GM18517 (cell line): ENCODE results near the gene CAMLG.

ENCODE experiments used
- ATAC-seq: cut with Tn5 transposase; IDR thresholded peaks from one replicate; pipeline ENCODE4 v1.9.1; 2021; ENCODE audit warnings: mild to moderate bottlenecking, moderate library complexity; ENCODE audit not compliant: unreplicated experiment

CAMLG gene

DNA sequence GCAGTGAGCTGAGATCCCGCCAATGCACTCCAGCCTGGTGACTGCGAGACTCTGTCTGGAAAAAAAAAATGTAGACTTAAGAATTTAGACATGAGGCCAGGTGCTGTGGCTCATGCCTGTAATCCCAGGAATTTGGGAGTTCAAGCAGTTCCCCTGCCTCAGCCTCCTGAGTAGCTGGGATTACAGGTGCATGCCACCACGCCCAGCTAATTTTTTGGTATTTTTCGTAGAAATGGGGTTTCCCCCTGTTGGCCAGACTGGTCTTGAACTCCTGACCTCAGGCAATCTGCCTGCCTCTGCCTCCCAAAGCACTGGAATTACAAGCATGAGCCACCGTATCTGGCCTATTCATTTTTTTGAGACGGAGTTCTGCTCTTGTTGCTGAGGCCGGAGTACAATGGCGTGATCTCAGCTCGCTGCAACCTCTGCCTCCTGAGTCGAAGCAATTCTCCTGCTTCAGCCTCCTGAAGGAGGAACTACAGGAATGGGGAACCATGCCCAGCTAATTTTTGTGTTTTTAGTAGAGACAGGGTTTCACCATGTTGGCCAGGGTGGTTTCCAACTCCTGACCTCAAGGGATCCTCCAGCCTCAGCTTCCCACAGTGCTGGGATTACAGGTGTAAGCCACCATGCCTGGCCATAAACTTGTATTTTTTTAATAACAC is 34.2 kb downstream of the CAMLG start:
- ATAC-seq, result no peak

GRCh38 chr5:134777366-134777765 is 39.0 kb downstream of the CAMLG start:
- ATAC-seq, result no peak

GRCh38 chr5:134784241-134784920 is 46.0 kb downstream of the CAMLG start:
- no peak for ATAC-seq

- ATAC-seq, result no peak
Observed at GRCh38 chr5:134784946-134785620, 46.7 kb downstream of the CAMLG start.

GRCh38 chr5:134787692-134788091 is 49.3 kb downstream of the CAMLG start:
- no peak for ATAC-seq

DNA sequence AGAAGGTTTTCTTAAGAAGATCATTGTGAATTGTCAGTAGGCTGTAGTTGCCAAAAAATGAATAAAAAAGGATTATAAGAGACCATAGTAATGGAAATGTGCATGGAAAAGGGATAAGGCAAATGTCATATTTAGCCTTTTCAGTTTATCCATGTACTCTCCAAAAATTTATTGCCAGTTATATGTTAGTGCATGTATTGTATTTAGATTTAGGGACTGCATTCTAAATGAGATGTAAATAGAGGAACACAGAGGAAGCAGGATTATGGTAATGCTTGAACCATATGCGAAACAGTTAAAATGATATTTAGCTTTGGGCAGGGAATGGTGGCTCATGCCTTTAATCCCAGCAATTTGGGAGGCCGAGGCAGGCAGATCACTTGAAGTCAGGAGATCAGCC is 53.2 kb downstream of the CAMLG start:
- ATAC-seq, result no peak

DNA sequence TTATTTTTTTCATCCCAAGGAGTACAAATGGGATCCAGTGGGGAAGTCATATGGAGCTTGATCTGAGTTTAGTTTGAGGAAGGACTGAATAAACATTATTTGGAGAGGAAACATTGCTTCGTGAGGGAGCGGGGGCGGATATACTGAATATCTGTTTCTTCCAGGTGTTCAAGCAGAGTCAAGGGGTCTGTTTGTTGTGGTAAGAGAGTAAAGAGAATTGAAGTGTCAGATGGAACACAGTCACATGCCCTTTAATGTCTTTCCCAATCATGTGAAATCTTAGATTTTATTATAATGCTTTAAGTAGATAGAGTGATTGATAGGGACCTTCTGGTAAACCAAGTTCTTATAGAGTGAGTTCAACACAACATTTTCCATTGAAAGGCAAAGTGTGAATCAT is 53.9 kb downstream of the CAMLG start:
- no peak for ATAC-seq

GRCh38 chr5:134793111-134793510 is 54.8 kb downstream of the CAMLG start:
- ATAC-seq, result no peak

DNA sequence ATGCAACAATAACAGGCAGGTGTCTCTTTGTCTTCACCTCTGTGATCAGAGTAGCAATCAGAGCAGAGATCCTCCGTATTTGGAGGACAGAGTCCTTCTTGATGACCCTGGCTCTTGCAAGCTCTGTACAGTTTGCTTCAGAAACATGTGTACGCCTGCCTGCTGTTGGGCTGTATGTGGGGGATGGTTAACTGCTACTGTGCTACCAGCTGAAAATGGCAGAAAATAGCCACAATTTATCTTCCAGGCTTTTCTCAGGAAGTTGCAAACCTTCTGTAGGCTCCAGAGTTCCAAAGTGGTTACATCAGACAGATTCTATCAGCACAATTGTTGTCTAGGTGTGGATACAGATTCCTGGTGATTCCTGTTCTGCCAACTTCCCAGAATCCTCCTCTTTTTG is 55.7 kb downstream of the CAMLG start:
- ATAC-seq, result no peak

GRCh38 chr5:134794819-134795218 is 56.5 kb downstream of the CAMLG start:
- ATAC-seq, result no peak

GRCh38 chr5:134798468-134798867 is 60.1 kb downstream of the CAMLG start:
- no peak for ATAC-seq
